CD4-positive, alpha-beta T cell treated with Interleukin-1 beta for 1 hour (primary cell): ENCODE data around the gene TRAK2.
A peak's percentile ranks its signal among the peaks of the same experiment; 100 is the strongest.
"Not testable (repeated sequence)": the region's sequence is repeated elsewhere in the genome, so short reads cannot be mapped to it uniquely, and the experiment has no call there.

Experiments used
- DNase-seq, 2 donors: peaks; one replicate each; pipeline ENCODE4 v3.0.0-alpha.2; 2020 to 2022

The TRAK2 gene

GRCh38 chr2:201450954-201451291 lies 335 bp downstream of the TRAK2 start:
- no peak for DNase-seq

- DNase-seq: peak; percentile 46 to 61
Measured at GRCh38 chr2:201448701-201449100, 2.6 kb downstream of the TRAK2 start.

- DNase-seq: no peak
Measured at GRCh38 chr2:201448061-201448460, 3.2 kb downstream of the TRAK2 start.

- peak in 1 of 2 donors; percentile 39 for DNase-seq
Measured at GRCh38 chr2:201447086-201447485, 4.2 kb downstream of the TRAK2 start.

- no peak for DNase-seq
Measured at GRCh38 chr2:201444746-201445465, 6.4 kb downstream of the TRAK2 start.

- DNase-seq: no peak
Measured at GRCh38 chr2:201441409-201441808, 9.8 kb downstream of the TRAK2 start.

- no peak for DNase-seq
Measured at GRCh38 chr2:201440182-201440581, 11.1 kb downstream of the TRAK2 start.

GRCh38 chr2:201439336-201439922 lies 11.8 kb downstream of the TRAK2 start:
- not testable (repeated sequence) for DNase-seq

- no peak for DNase-seq
Measured at GRCh38 chr2:201436141-201436540, 15.1 kb downstream of the TRAK2 start.

- no peak for DNase-seq
Measured at GRCh38 chr2:201433394-201433995, 17.8 kb downstream of the TRAK2 start.

GRCh38 chr2:201432621-201433393 lies 18.5 kb downstream of the TRAK2 start:
- DNase-seq: no peak

GRCh38 chr2:201432038-201432620 lies 19.1 kb downstream of the TRAK2 start:
- DNase-seq: peak in 1 of 2 donors; percentile 53

GRCh38 chr2:201430839-201431238 lies 20.4 kb downstream of the TRAK2 start:
- no peak for DNase-seq

GRCh38 chr2:201430322-201430721 lies 20.9 kb downstream of the TRAK2 start:
- not testable (repeated sequence) for DNase-seq

GRCh38 chr2:201429835-201430234 lies 21.4 kb downstream of the TRAK2 start:
- not testable (repeated sequence) for DNase-seq

- not testable (repeated sequence) for DNase-seq
Measured at GRCh38 chr2:201428366-201428765, 22.9 kb downstream of the TRAK2 start.

GRCh38 chr2:201425952-201426351 lies 25.3 kb downstream of the TRAK2 start:
- no peak for DNase-seq

GRCh38 chr2:201420442-201421113 lies 30.7 kb downstream of the TRAK2 start:
- DNase-seq: no peak

GRCh38 chr2:201419986-201420385 lies 31.3 kb downstream of the TRAK2 start:
- DNase-seq: no peak

GRCh38 chr2:201419057-201419635 lies 32.1 kb downstream of the TRAK2 start:
- DNase-seq: no peak

GRCh38 chr2:201415149-201415548 lies 36.1 kb downstream of the TRAK2 start:
- DNase-seq: no peak
